H1 (cell line): Measurements from ENCODE around the gene CENPX. TPM values are rescaled to one million over a fixed set of nuclear protein-coding genes. Genes with fewer than 3 reads are reported as not detected.

Experiments used
- CTCF ChIA-PET: fragments of 300-600 bp; sonication (Branson Sonifier 250); formaldehyde crosslinking; loops from one replicate; lab custom pipeline; 2021; ENCODE audit not compliant: partially characterized antibody; lab: Charles Lee
- POLR2A ChIA-PET: fragments of 300-600 bp; sonication (Branson Sonifier 250); formaldehyde crosslinking; loops from one replicate; lab custom pipeline; 2021; ENCODE audit warnings: inconsistent platforms; ENCODE audit not compliant: partially characterized antibody; lab: Charles Lee
- DNase-seq, 2 experiments: peaks; one replicate each; pipeline versions ENCODE4 v3.0.0 to v3.0.0-alpha.2; 2010 to 2022; ENCODE audit warnings: low spot score in 2 of 2, low read depth in 1 of 2, mixed read lengths in 1 of 2
- FAIRE-seq: peaks from 2 replicates; lab custom pipeline; 2011; peaks lifted over from hg19 to GRCh38; lab: Jason Lieb, UNC
- H2AFZ ChIP-seq: 2 replicates; pipeline ENCODE4 v1.8.1; 2012; ENCODE audit warnings: low read length, inconsistent platforms
- H2AK5ac ChIP-seq: 2 replicates; pipeline ENCODE4 v1.6.1; 2013; ENCODE audit warnings: low read depth, low read length
- H2BK120ac ChIP-seq: replicated peaks from 2 replicates; pipeline ENCODE3; 2013; ENCODE audit warnings: low read depth, low read length, inconsistent platforms
- H2BK12ac ChIP-seq: 2 replicates; pipeline ENCODE4 v1.6.1; 2013; ENCODE audit warnings: low read depth, low read length
- H2BK15ac ChIP-seq: 2 replicates; pipeline ENCODE4 v1.6.1; 2013; ENCODE audit warnings: low read length
- H2BK20ac ChIP-seq: 2 replicates; pipeline ENCODE4 v1.6.1; 2013; ENCODE audit warnings: low read length
- H2BK5ac ChIP-seq: 2 replicates; pipeline ENCODE4 v1.6.1; 2013; ENCODE audit warnings: low read depth, low read length
- H3K14ac ChIP-seq: 2 replicates; pipeline ENCODE4 v1.6.1; 2013; ENCODE audit warnings: inconsistent platforms; ENCODE audit not compliant: insufficient read length
- H3K18ac ChIP-seq: 2 replicates; pipeline ENCODE4 v1.6.1; 2013; ENCODE audit warnings: low read length; ENCODE audit errors: extremely low read depth
- H3K23ac ChIP-seq: 2 replicates; pipeline ENCODE4 v1.6.1; 2013; ENCODE audit warnings: inconsistent platforms; ENCODE audit not compliant: insufficient read length
- H3K23me2 ChIP-seq: 2 replicates; pipeline ENCODE4 v1.6.1; 2013; ENCODE audit warnings: low read depth, low read length
- H3K27ac ChIP-seq: 2 replicates; pipeline ENCODE4 v1.6.1; 2011; ENCODE audit warnings: low read depth, low read length, inconsistent platforms
- H3K27me3 ChIP-seq, 4 experiments: replicated peaks in 1 of 4; 1 replicate in 1 of 4; 2 replicates in 3 of 4; pipeline versions ENCODE4 v1.6.1 to v1.8.1; 2011 to 2013; ENCODE audit warnings: low read length in 3 of 4, mild to moderate bottlenecking in 3 of 4, inconsistent platforms in 2 of 4, mixed read lengths in 2 of 4, moderate library complexity in 1 of 4; ENCODE audit not compliant: control insufficient read depth in 3 of 4, insufficient read depth in 3 of 4; ENCODE audit errors: extremely low read depth in 1 of 4
- H3K36me3 ChIP-seq, 4 experiments: 2 replicates each; pipeline versions ENCODE4 v1.6.1 to v1.8.1; 2011 to 2013; ENCODE audit warnings: mild to moderate bottlenecking in 4 of 4, low read length in 3 of 4, moderate library complexity in 2 of 4, control low read depth in 1 of 4, inconsistent platforms in 1 of 4; ENCODE audit not compliant: insufficient read depth in 4 of 4, control insufficient read depth in 2 of 4
- H3K4ac ChIP-seq: replicated peaks from 2 replicates; pipeline ENCODE3; 2013; ENCODE audit warnings: low read length, low read depth, mixed read lengths, inconsistent platforms; ENCODE audit not compliant: insufficient read length
- H3K4me1 ChIP-seq, 4 experiments: replicated peaks in 1 of 4; 1 replicate in 1 of 4; 2 replicates in 3 of 4; pipeline versions ENCODE4 v1.6.1 to v1.8.1; 2011 to 2013; ENCODE audit warnings: low read length in 3 of 4, inconsistent platforms in 2 of 4, mixed read lengths in 1 of 4; ENCODE audit not compliant: insufficient read depth in 4 of 4, control insufficient read depth in 3 of 4
- H3K4me2 ChIP-seq, 2 experiments: 2 replicates each; pipeline versions ENCODE4 v1.6.1 to v1.8.1; 2011 to 2013; ENCODE audit warnings: low read depth in 2 of 2, low read length in 2 of 2, control low read depth in 1 of 2, inconsistent platforms in 1 of 2, mild to moderate bottlenecking in 1 of 2; ENCODE audit not compliant: insufficient read depth in 1 of 2
- H3K4me3 ChIP-seq, 4 experiments: fragments of 200-600, 300-600 bp in 1 of 4; sonication (generic), shearing (Covaris generic), sonication (Bioruptor Twin) in 1 of 4; 2 replicates each; pipeline versions ENCODE4 v1.5.1 to v1.8.1; 2011 to 2016; ENCODE audit warnings: low read length in 4 of 4, low read depth in 3 of 4, control low read depth in 2 of 4, inconsistent platforms in 2 of 4, mild to moderate bottlenecking in 2 of 4, mixed read lengths in 1 of 4, moderate library complexity in 1 of 4; ENCODE audit not compliant: insufficient read depth in 2 of 4; ENCODE audit errors: extremely low read depth in 1 of 4
- H3K56ac ChIP-seq: replicated peaks from 2 replicates; pipeline ENCODE3; 2013; ENCODE audit warnings: low read depth, mild to moderate bottlenecking, mixed read lengths, low read length, inconsistent platforms; ENCODE audit not compliant: insufficient read length
- H3K79me1 ChIP-seq: 2 replicates; pipeline ENCODE4 v1.6.1; 2013; ENCODE audit warnings: low read depth, low read length, control low read depth
- H3K79me2 ChIP-seq, 2 experiments: 2 replicates each; pipeline versions ENCODE4 v1.6.1 to v1.8.1; 2012 to 2013; ENCODE audit warnings: low read length in 2 of 2, mild to moderate bottlenecking in 2 of 2, inconsistent platforms in 1 of 2; ENCODE audit not compliant: insufficient read depth in 2 of 2, control insufficient read depth in 1 of 2
- H3K9ac ChIP-seq, 4 experiments: replicated peaks in 1 of 4; 1 replicate in 1 of 4; 2 replicates in 3 of 4; pipeline versions ENCODE4 v1.6.1 to v1.8.1; 2011 to 2013; ENCODE audit warnings: low read depth in 3 of 4, low read length in 3 of 4, control low read depth in 2 of 4, mild to moderate bottlenecking in 2 of 4, moderate library complexity in 2 of 4, inconsistent platforms in 1 of 4; ENCODE audit errors: extremely low read depth in 1 of 4
- H3K9me3 ChIP-seq, 2 experiments: 2 replicates each; pipeline versions ENCODE4 v1.6.1 to v1.8.1; 2012 to 2013; ENCODE audit warnings: mild to moderate bottlenecking in 2 of 2, moderate library complexity in 2 of 2, control low read depth in 1 of 2, inconsistent platforms in 1 of 2, low read depth in 1 of 2, low read length in 1 of 2, mixed read lengths in 1 of 2; ENCODE audit not compliant: insufficient read depth in 2 of 2
- H4K20me1 ChIP-seq, 2 experiments: replicated peaks in 1 of 2; 2 replicates each; pipeline versions ENCODE3 to v1.8.1; 2011 to 2013; ENCODE audit warnings: inconsistent platforms in 2 of 2, low read length in 2 of 2, mild to moderate bottlenecking in 1 of 2; ENCODE audit not compliant: insufficient read depth in 2 of 2, control insufficient read depth in 1 of 2
- H4K5ac ChIP-seq: 2 replicates; pipeline ENCODE4 v1.6.1; 2013; ENCODE audit warnings: low read length, low read depth, mixed read lengths, inconsistent platforms; ENCODE audit not compliant: insufficient read length
- H4K8ac ChIP-seq: 2 replicates; pipeline ENCODE4 v1.8.0; 2013; ENCODE audit warnings: mild to moderate bottlenecking, moderate library complexity, low read length, inconsistent platforms; ENCODE audit not compliant: insufficient read depth; ENCODE audit errors: extremely low read depth
- H4K91ac ChIP-seq: replicated peaks from 2 replicates; pipeline ENCODE3; 2013; ENCODE audit warnings: low read length, mixed read lengths, inconsistent platforms; ENCODE audit not compliant: insufficient read length
- ASH2L ChIP-seq: fragments of 200-600, 300-600 bp; sonication (generic); IDR thresholded peaks from one replicate; pipeline ENCODE4 v1.7.1; 2017; ENCODE audit warnings: low read length
- EP300 ChIP-seq, 2 experiments: IDR thresholded peaks; 1 replicate in 1 of 2; 2 replicates in 1 of 2; pipeline ENCODE4 v1.6.1; 2011 to 2012; ENCODE audit warnings: low read depth in 2 of 2, low read length in 2 of 2, mild to moderate bottlenecking in 2 of 2, borderline replicate concordance in 1 of 2, inconsistent platforms in 1 of 2, moderate library complexity in 1 of 2
- JUN ChIP-seq: IDR thresholded peaks from 2 replicates; pipeline ENCODE4 v1.6.1; 2011; ENCODE audit warnings: low read depth, mild to moderate bottlenecking, improper control_type of control experiment, low read length
- NANOG ChIP-seq: IDR thresholded peaks from 2 replicates; pipeline ENCODE4 v1.6.1; 2011; ENCODE audit warnings: low read length, low read depth, mild to moderate bottlenecking, inconsistent platforms; ENCODE audit not compliant: insufficient read depth, poor library complexity, severe bottlenecking
- RFX5 ChIP-seq: IDR thresholded peaks from 2 replicates; pipeline ENCODE4 v1.6.1; 2011; ENCODE audit warnings: low read depth, low read length, improper control_type of control experiment, borderline replicate concordance
- SP1 ChIP-seq: IDR thresholded peaks from 2 replicates; pipeline ENCODE4 v1.6.1; 2011; ENCODE audit warnings: low read depth, low read length
- TAF7 ChIP-seq: optimal IDR thresholded peaks from 2 replicates; pipeline ENCODE3; 2011; ENCODE audit warnings: low read depth, mild to moderate bottlenecking, inconsistent platforms, low read length, moderate library complexity, borderline replicate concordance
- TCF12 ChIP-seq: IDR thresholded peaks from 2 replicates; pipeline ENCODE4 v1.6.1; 2011; ENCODE audit warnings: low read depth, mild to moderate bottlenecking, low read length
- ZNF274 ChIP-seq: IDR thresholded peaks from 2 replicates; pipeline ENCODE4 v1.7.0; 2012; ENCODE audit warnings: low read length, borderline replicate concordance; ENCODE audit errors: extremely low read depth
- WGBS, 2 experiments: shearing (Covaris generic) in 1 of 2; methylation state at CpG; one replicate each; pipeline versions ENCODE4 v1.1.6 to v1.1.7; 2013 to 2015; ENCODE audit warnings: low lambda C conversion rate in 2 of 2, mixed read lengths in 2 of 2, inconsistent platforms in 1 of 2, low coverage in 1 of 2, missing lambda C conversion rate in 1 of 2; ENCODE audit not compliant: insufficient replicate concordance in 2 of 2, insufficient coverage in 1 of 2, insufficient read length in 1 of 2; ENCODE audit errors: extremely low coverage in 1 of 2, missing lambda C conversion rate in 1 of 2; 5-methylcytosine and 5-hydroxymethylcytosine counted together
- polyA plus RNA-seq, 7 experiments: library from polyadenylated mRNA; depleted of rRNA in 3 of 7; stranded (reverse) in 5 of 7; unstranded in 2 of 7; fragments of >200 nt in 5 of 7; fragments of 200-250 nt in 2 of 7; gene quantifications; 1 replicate in 5 of 7; 2 replicates in 1 of 7; 4 replicates in 1 of 7; pipeline versions ENCODE4 v1.2.1 to v1.2.3, GENCODE V29; 2011 to 2013; ENCODE audit warnings: missing spikeins in 2 of 7, mixed read lengths in 2 of 7
- total RNA-seq: library from RNA; stranded (reverse); fragmentation: NEBNext Ultra II Directional; extraction: Animal tissue kit (Norgen Biotek cat#: 25700); gene quantifications from 2 replicates; pipeline ENCODE4 v1.2.1, GENCODE V29; 2021
- TF ChIP-seq, protein P1 (sequence below): IDR thresholded peaks from 2 replicates; pipeline ENCODE4 v1.6.1; 2012; ENCODE audit warnings: inconsistent platforms

The CENPX gene
- total and polyA plus RNA-seq, 2 of the 8 experiments (the other 6 are each of a cell fraction or from before 2014, with no cell fraction given) = 116 to 122 TPM

DNA sequence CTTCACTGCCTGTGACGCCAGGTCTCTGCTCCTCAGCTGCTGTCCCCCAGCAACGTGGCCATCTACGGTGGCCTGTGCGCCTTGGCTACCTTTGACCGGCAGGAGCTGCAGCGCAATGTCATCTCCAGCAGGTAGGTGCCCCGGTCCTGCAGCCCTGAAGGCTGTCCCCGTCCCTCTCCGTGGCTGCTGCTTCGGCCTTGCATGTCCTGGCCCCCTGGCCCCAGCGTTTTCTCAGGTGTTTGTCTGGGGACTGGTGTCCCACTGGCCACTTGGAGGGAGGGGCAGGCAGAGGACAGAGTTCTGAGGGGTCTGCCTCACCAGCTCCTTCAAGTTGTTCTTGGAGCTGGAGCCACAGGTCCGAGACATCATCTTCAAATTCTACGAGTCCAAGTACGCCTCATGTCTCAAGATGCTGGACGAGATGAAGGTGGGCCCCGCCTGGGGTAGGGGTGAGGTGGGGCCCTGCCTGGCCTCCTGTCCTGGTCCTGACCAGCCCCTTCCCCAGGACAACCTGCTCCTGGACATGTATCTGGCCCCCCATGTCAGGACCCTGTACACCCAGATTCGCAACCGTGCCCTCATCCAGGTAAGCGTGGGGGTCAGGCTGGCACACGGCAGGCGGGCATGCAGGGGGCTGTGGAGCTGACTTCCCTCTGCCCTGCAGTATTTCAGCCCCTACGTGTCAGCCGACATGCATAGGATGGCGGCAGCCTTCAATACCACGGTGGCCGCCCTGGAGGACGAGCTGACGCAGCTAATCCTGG lies 33.5 kb upstream of the CENPX start:
- Histone ChIP-seq H3K27ac (no peak overlapping the region), H3K79me2 (peaks cover 0 to 12% of the 10 kb centered on the region in 2 experiments; a peak in 1 of 4 replicates), H4K20me1 (peaks cover 4 to 21% of the 10 kb centered on the region in 2 experiments), H3K14ac (no peak overlapping the region), H3K56ac (no peak overlapping the region), H3K23me2 (peaks cover 6% of the 10 kb centered on the region; the same call in 1 of the 2 replicates), H3K4me3 (no peak overlapping the region), H3K4me1 (peaks cover 0 to 7% (median 3%) of the 10 kb centered on the region in 4 experiments; a peak in 4 of 7 replicates), H2BK120ac (no peak overlapping the region), H3K79me1 (peaks cover 6% of the 10 kb centered on the region; the same call in 1 of the 2 replicates), H2BK12ac (no peak overlapping the region), H3K9me3 (no peaks in the 10 kb centered on the region), H2AFZ (no peak overlapping the region), H4K8ac (no peak overlapping the region), H3K4me2 (no peak overlapping the region), H2BK20ac (no peak overlapping the region), H3K4ac (no peak overlapping the region), H3K27me3 (no peaks in the 10 kb centered on the region), H2AK5ac (no peak overlapping the region), H2BK15ac (no peak overlapping the region), H3K36me3 (peaks cover 14 to 36% (median 28%) of the 10 kb centered on the region in 4 experiments), H4K91ac (no peak overlapping the region), H4K5ac (no peak overlapping the region), H2BK5ac (no peak overlapping the region), H3K23ac (no peak overlapping the region), H3K18ac (no peak overlapping the region), H3K9ac (peak overlapping the region in 1 of 4 experiments; percentile 37; a peak in 2 of 7 replicates)
- TF ChIP-seq NANOG (no peak), ASH2L (no peak), TCF12 (no peak), RFX5 (no peak), TAF7 (no peak), EP300 (IDR thresholded peaks at IDR 0.05; ENCODE audit: borderline replicate concordance in 1 of 2, low read depth in 2 of 2, low read length in 2 of 2) (no peak), ZNF274 (no peak), SP1 (no peak), JUN (no peak)
- TF ChIP-seq, protein P1, sequence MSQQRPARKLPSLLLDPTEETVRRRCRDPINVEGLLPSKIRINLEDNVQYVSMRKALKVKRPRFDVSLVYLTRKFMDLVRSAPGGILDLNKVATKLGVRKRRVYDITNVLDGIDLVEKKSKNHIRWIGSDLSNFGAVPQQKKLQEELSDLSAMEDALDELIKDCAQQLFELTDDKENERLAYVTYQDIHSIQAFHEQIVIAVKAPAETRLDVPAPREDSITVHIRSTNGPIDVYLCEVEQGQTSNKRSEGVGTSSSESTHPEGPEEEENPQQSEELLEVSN = no peak
- WGBS, 2 experiments = 95% methylated on average over 28 of the region's 28 CpGs; no CpG with 5 or more reads in 1 of the 2 experiments
- FAIRE-seq (no peak), DNase-seq (no peak)
- ChIA-PET CTCF (interaction anchor here (1.1 to 5.4 kb wide), 4 partner anchors 9 to 98 kb away, joined by 3 to 40 read pairs (median 6); partner anchors contain the start of genes DUS1L and RAC3), POLR2A (interaction anchor here (0.6 to 13.2 kb wide), 20 partner anchors 8 to 144 kb away, joined by 3 to 161 read pairs (median 3); partner anchors contain the start of genes DUS1L and RAC3)
